ENCODE data around the gene KEAP1.

DNA sequence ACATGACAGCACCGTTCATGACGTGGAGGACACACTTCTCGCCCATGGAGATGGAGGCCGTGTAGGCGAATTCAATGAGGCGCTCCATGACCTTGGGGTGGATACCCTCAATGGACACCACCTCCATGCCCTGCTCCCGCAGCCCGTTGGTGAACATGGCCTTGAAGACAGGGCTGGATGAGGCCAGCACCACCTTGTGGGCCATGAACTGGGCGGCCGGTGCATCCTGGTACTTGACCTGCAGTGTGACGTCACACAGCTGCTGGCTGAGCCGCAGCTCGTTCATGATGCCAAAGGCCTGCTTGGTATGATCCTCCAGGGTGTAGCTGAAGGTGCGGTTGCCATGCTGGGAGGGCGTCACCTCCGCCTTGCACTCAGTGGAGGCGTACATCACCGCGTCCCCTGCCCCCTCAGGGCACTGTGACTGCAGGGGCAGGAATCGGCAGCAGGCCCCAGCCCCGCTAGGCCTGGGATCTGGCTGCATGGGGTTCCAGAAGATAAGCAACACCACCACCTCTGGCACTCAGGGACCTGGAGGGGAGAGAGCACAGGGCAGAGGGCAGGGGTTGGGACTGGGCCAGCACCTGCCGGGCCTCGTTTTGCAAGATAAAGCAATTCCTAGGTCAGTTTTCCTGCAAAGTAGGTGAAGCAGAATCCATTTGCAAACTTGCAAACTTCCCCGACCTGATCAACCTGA lies 3.5 kb downstream of the KEAP1 start:
- no peak for TF ChIP-seq RCOR1 (IDR thresholded peaks at IDR 0.05; ENCODE audit: borderline replicate concordance in 1 of 2, low read depth in 2 of 2, low read length in 2 of 2)
- no peak for TF ChIP-seq THAP7 (CRISPR knock-in tag; IDR thresholded peaks at IDR 0.05)
- no peak for TF ChIP-seq MTA3 (IDR thresholded peaks at IDR 0.05; ENCODE audit: borderline replicate concordance)

Measured in K562 (cell line).